H9 (cell line): ENCODE data around the gene FEM1C. TPM values are rescaled to one million over a fixed set of nuclear protein-coding genes. Genes with fewer than 3 reads are reported as not detected.

Experiments used
- DNase-seq: peaks from one replicate; pipeline ENCODE4 v3.0.0-alpha.2; 2017
- H2AFZ ChIP-seq: one replicate; pipeline ENCODE4 v1.6.1; 2013; ENCODE audit warnings: mild to moderate bottlenecking, low read length, control low read depth, moderate library complexity
- H2AK5ac ChIP-seq: 2 replicates; pipeline ENCODE4 v1.6.1; 2013; ENCODE audit warnings: low read length, control low read depth, mixed read lengths; ENCODE audit not compliant: insufficient read length
- H2BK120ac ChIP-seq: one replicate; pipeline ENCODE4 v1.6.1; 2013; ENCODE audit warnings: low read depth, mild to moderate bottlenecking, low read length, control low read depth, inconsistent platforms; ENCODE audit not compliant: poor library complexity, severe bottlenecking
- H2BK12ac ChIP-seq: 2 replicates; pipeline ENCODE4 v1.6.1; 2013; ENCODE audit warnings: low read length, control low read depth, mixed read lengths, low read depth; ENCODE audit not compliant: insufficient read length
- H2BK15ac ChIP-seq: 2 replicates; pipeline ENCODE4 v1.6.1; 2013; ENCODE audit warnings: low read depth, low read length, control low read depth
- H2BK20ac ChIP-seq: one replicate; pipeline ENCODE4 v1.6.1; 2013; ENCODE audit warnings: low read depth, mild to moderate bottlenecking, low read length, control low read depth, inconsistent platforms; ENCODE audit not compliant: poor library complexity, severe bottlenecking
- H2BK5ac ChIP-seq: 2 replicates; pipeline ENCODE4 v1.6.1; 2013; ENCODE audit warnings: low read length, control low read depth, mixed read lengths; ENCODE audit not compliant: insufficient read length
- H3K14ac ChIP-seq: 2 replicates; pipeline ENCODE4 v1.6.1; 2013; ENCODE audit warnings: low read length, control low read depth; ENCODE audit not compliant: insufficient read depth
- H3K18ac ChIP-seq: 2 replicates; pipeline ENCODE4 v1.6.1; 2013; ENCODE audit warnings: low read depth, mild to moderate bottlenecking, mixed read lengths, low read length, control low read depth; ENCODE audit not compliant: insufficient read length
- H3K23ac ChIP-seq: 2 replicates; pipeline ENCODE4 v1.6.1; 2013; ENCODE audit warnings: low read length, control low read depth, mixed read lengths, low read depth; ENCODE audit not compliant: insufficient read length
- H3K23me2 ChIP-seq: 2 replicates; pipeline ENCODE4 v1.6.1; 2013; ENCODE audit warnings: low read depth, mild to moderate bottlenecking, mixed read lengths, low read length, control low read depth; ENCODE audit not compliant: insufficient read length, poor library complexity, severe bottlenecking
- H3K27ac ChIP-seq: 2 replicates; pipeline ENCODE4 v1.5.1; 2013; ENCODE audit warnings: low read length, control low read depth, mixed read lengths, low read depth; ENCODE audit not compliant: insufficient read length
- H3K27me3 ChIP-seq: 2 replicates; pipeline ENCODE4 v1.6.1; 2013; ENCODE audit warnings: low read length, control low read depth, inconsistent platforms; ENCODE audit not compliant: insufficient read depth
- H3K4ac ChIP-seq: 2 replicates; pipeline ENCODE4 v1.6.1; 2013; ENCODE audit warnings: low read depth, mild to moderate bottlenecking, control low read depth, inconsistent platforms, low read length, moderate library complexity
- H3K4me1 ChIP-seq: 2 replicates; pipeline ENCODE4 v1.6.1; 2013; ENCODE audit warnings: low read length, control low read depth, inconsistent platforms; ENCODE audit not compliant: insufficient read depth
- H3K4me2 ChIP-seq: 2 replicates; pipeline ENCODE4 v1.6.1; 2013; ENCODE audit warnings: low read length, control low read depth, mixed read lengths; ENCODE audit not compliant: insufficient read length, insufficient read depth
- H3K56ac ChIP-seq: 2 replicates; pipeline ENCODE4 v1.6.1; 2013; ENCODE audit warnings: low read depth, mild to moderate bottlenecking, mixed read lengths, low read length, control low read depth; ENCODE audit not compliant: insufficient read length
- H3K79me1 ChIP-seq: 2 replicates; pipeline ENCODE4 v1.6.1; 2013; ENCODE audit warnings: low read depth, mild to moderate bottlenecking, moderate library complexity, low read length, control low read depth, inconsistent platforms; ENCODE audit not compliant: insufficient read depth, poor library complexity, severe bottlenecking
- H3K79me2 ChIP-seq: 2 replicates; pipeline ENCODE4 v1.6.1; 2013; ENCODE audit warnings: low read length, control low read depth, inconsistent platforms; ENCODE audit not compliant: insufficient read depth
- H3K9ac ChIP-seq: 2 replicates; pipeline ENCODE4 v1.6.1; 2013; ENCODE audit warnings: low read length, control low read depth, mixed read lengths; ENCODE audit not compliant: insufficient read length; ENCODE audit errors: extremely low read depth
- H3K9me3 ChIP-seq: one replicate; pipeline ENCODE4 v1.6.1; 2013; ENCODE audit warnings: low read depth, low read length, inconsistent platforms; ENCODE audit not compliant: control insufficient read depth
- H3T11ph ChIP-seq: one replicate; pipeline ENCODE4 v1.6.1; 2013; ENCODE audit warnings: mild to moderate bottlenecking, low read length, control low read depth, inconsistent platforms
- H4K20me1 ChIP-seq: one replicate; pipeline ENCODE4 v1.6.1; 2013; ENCODE audit not compliant: control insufficient read depth, insufficient read length, insufficient read depth
- H4K5ac ChIP-seq: 2 replicates; pipeline ENCODE4 v1.6.1; 2013; ENCODE audit warnings: low read depth, mild to moderate bottlenecking, mixed read lengths, low read length, control low read depth; ENCODE audit not compliant: insufficient read length
- H4K8ac ChIP-seq: replicated peaks from 2 replicates; pipeline ENCODE4 v1.6.1; 2013; ENCODE audit warnings: low read length, control low read depth, mixed read lengths, low read depth; ENCODE audit not compliant: insufficient read length
- H4K91ac ChIP-seq: 2 replicates; pipeline ENCODE4 v1.6.1; 2013; ENCODE audit warnings: low read depth, mild to moderate bottlenecking, moderate library complexity, mixed read lengths, low read length, control low read depth; ENCODE audit not compliant: insufficient read length
- H3K27ac Mint-ChIP-seq, 3 experiments: 2 replicates in 2 of 3; 3 replicates in 1 of 3; pipeline ENCODE4 v1.8.0; 2020 to 2021; ENCODE audit warnings: mixed read lengths in 3 of 3, mild to moderate bottlenecking in 1 of 3, moderate library complexity in 1 of 3
- H3K27me3 Mint-ChIP-seq: 2 replicates; pipeline ENCODE4 v1.8.0; 2021; ENCODE audit warnings: low read depth, mild to moderate bottlenecking, moderate library complexity, mixed read lengths
- H3K36me3 Mint-ChIP-seq, 3 experiments: 2 replicates in 2 of 3; 3 replicates in 1 of 3; pipeline ENCODE4 v1.8.0; 2020 to 2021; ENCODE audit warnings: low read depth in 3 of 3, mixed read lengths in 3 of 3; ENCODE audit not compliant: insufficient read depth in 1 of 3
- H3K4me1 Mint-ChIP-seq, 2 experiments: 2 replicates each; pipeline ENCODE4 v1.8.0; 2020; ENCODE audit warnings: mixed read lengths in 2 of 2
- H3K4me3 Mint-ChIP-seq, 2 experiments: 2 replicates in 1 of 2; 3 replicates in 1 of 2; pipeline ENCODE4 v1.8.0; 2020 to 2021; ENCODE audit warnings: mild to moderate bottlenecking in 2 of 2, mixed read lengths in 2 of 2, moderate library complexity in 1 of 2
- H3K9me3 Mint-ChIP-seq, 2 experiments: 2 replicates in 1 of 2; 3 replicates in 1 of 2; pipeline ENCODE4 v1.8.0; 2020; ENCODE audit warnings: mild to moderate bottlenecking in 2 of 2, mixed read lengths in 2 of 2, moderate library complexity in 1 of 2
- CTCF ChIP-seq: fragments of 200-600 bp; sonication (generic); conservative IDR thresholded peaks from 3 replicates; pipeline ENCODE4 v1.8.0; 2021; ENCODE audit warnings: antibody characterized with exemption, mild to moderate bottlenecking
- total RNA-seq: library from RNA; stranded (reverse); gene quantifications from 2 replicates; pipeline ENCODE4 v1.2.1, GENCODE V29; 2021

The FEM1C gene
- total RNA-seq, 1 experiment from 2014 or later, result 15.2 TPM

DNA sequence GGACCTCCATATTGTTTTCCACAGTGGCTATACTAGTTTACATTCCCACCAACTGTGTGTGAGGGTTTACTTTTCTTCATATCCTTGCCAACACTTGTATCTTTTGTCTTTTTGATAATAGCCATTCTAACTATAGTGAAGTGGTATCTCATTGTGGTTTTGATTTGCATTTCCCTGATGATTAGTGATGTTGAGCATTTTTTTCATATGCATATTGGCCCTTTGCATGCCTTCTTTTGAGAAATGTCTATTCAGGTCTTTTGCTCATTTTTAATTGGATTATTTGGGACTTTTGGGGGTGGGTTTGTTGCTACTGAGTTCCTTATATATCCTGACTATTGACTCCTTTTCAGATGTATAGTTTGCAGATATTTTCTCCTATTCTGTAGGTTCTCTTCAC lies 44.4 kb downstream of the FEM1C start:
- H3K27me3 Mint-ChIP-seq, result no peaks in the 10 kb centered on the region

More for the DNA sequence above, 44.4 kb downstream of the FEM1C start:
- peaks cover 16 to 20% of the 10 kb centered on the region in 2 experiments for H3K4me1 Mint-ChIP-seq
- no peaks in the 10 kb centered on the region for H3K27me3 ChIP-seq
- no peak overlapping the region for H4K5ac ChIP-seq
- H2BK5ac ChIP-seq, result no peak overlapping the region
- no peak overlapping the region for H3K9ac ChIP-seq
- peaks cover 1 to 4% (median 2%) of the 10 kb centered on the region in 3 experiments; a peak in 3 of 7 replicates for H3K36me3 Mint-ChIP-seq
- no peak overlapping the region for H2BK120ac ChIP-seq
- no peak overlapping the region for H3T11ph ChIP-seq
- no peak overlapping the region for H4K91ac ChIP-seq
- H3K18ac ChIP-seq, result no peak overlapping the region
- no peak overlapping the region for H2AK5ac ChIP-seq
- no peaks in the 10 kb centered on the region for H4K20me1 ChIP-seq
- no peak overlapping the region for H2BK12ac ChIP-seq
- H2BK15ac ChIP-seq, result no peak overlapping the region
- no peak overlapping the region for H2BK20ac ChIP-seq
- no peaks in the 10 kb centered on the region for H3K23me2 ChIP-seq
- no peak overlapping the region for H3K4me2 ChIP-seq
- no peak overlapping the region for H2AFZ ChIP-seq
- no peak overlapping the region for H4K8ac ChIP-seq
- no peaks in the 10 kb centered on the region for H3K79me1 ChIP-seq
- no peak overlapping the region for H3K56ac ChIP-seq
- no peak overlapping the region for H3K27ac ChIP-seq
- H3K79me2 ChIP-seq, result no peaks in the 10 kb centered on the region
- no peak overlapping the region for H3K4me3 Mint-ChIP-seq
- H3K23ac ChIP-seq, result no peak overlapping the region
- no peaks in the 10 kb centered on the region for H3K9me3 ChIP-seq
- H3K4me1 ChIP-seq, result peaks cover 3% of the 10 kb centered on the region; the same call in 1 of the 2 replicates
- no peak overlapping the region for H3K14ac ChIP-seq
- no peak overlapping the region for H3K27ac Mint-ChIP-seq
- no peak for DNase-seq
- H3K4ac ChIP-seq, result no peak overlapping the region
- H3K9me3 Mint-ChIP-seq, result peaks cover 3 to 8% of the 10 kb centered on the region in 2 experiments; a peak in 4 of 5 replicates
- TF ChIP-seq CTCF, result no peak
